HepG2 (cell line): ENCODE measurements around the gene ARHGAP26. TPM values are rescaled to one million over a fixed set of nuclear protein-coding genes. Genes with fewer than 3 reads are reported as not detected.

Source experiments
- ATAC-seq: fragments of 200-7000 bp; cut with Tn5 transposase; 3 replicates; pipeline ENCODE4 v1.9.1; 2020; ENCODE audit warnings: mild to moderate bottlenecking, moderate library complexity
- BruUV-seq: library from RNA; stranded (reverse); fragments of 400-500 nt; replicated peaks from 2 replicates; lab custom pipeline; 2021; lab: Mats Ljungman, UMichigan
- CTCF ChIA-PET: fragments of 300-600 bp; formaldehyde crosslinking; extraction: SDS; loops from one replicate; lab custom pipeline; 2021; ENCODE audit warnings: low total read pairs, inconsistent platforms, low intra/inter-chr PET ratio; lab: Yijun Ruan, JAX
- POLR2A ChIA-PET: fragments of 350-600 bp; sonication (Branson Sonifier 250); formaldehyde crosslinking; loops from one replicate; lab custom pipeline; 2020; ENCODE audit warnings: antibody characterized with exemption, inconsistent platforms; lab: Yijun Ruan, JAX
- DNase-seq: peaks from one replicate; pipeline ENCODE4 v3.0.0-alpha.2; 2015; ENCODE audit warnings: low spot score
- FAIRE-seq: peaks from 3 replicates; lab custom pipeline; 2011; peaks lifted over from hg19 to GRCh38; lab: Jason Lieb, UNC
- H2AFZ ChIP-seq: one replicate; pipeline ENCODE4 v1.6.1; 2011; ENCODE audit warnings: low read length, inconsistent platforms
- H3K27ac ChIP-seq: fragments of 300-600 bp; 3 replicates; pipeline ENCODE4 v1.8.0; 2011; ENCODE audit warnings: mixed run types, mild to moderate bottlenecking, mixed read lengths, low read length, inconsistent platforms; ENCODE audit not compliant: insufficient read depth; ENCODE audit errors: extremely low read length
- H3K27me3 ChIP-seq, 2 experiments: fragments of 200-600 bp in 1 of 2; 2 replicates in 1 of 2; 3 replicates in 1 of 2; pipeline versions ENCODE4 v1.6.0 to v1.8.0; 2011; ENCODE audit warnings: low read length in 2 of 2, mild to moderate bottlenecking in 2 of 2, moderate library complexity in 2 of 2, inconsistent platforms in 1 of 2; ENCODE audit not compliant: insufficient read depth in 2 of 2, control insufficient read depth in 1 of 2
- H3K36me3 ChIP-seq, 2 experiments: fragments of 200-600 bp in 1 of 2; replicated peaks in 1 of 2; 2 replicates in 1 of 2; 3 replicates in 1 of 2; pipeline versions ENCODE4 v1.5.1 to v1.8.0; 2011; ENCODE audit warnings: low read length in 2 of 2, inconsistent platforms in 1 of 2; ENCODE audit not compliant: insufficient read depth in 2 of 2, control insufficient read depth in 1 of 2
- H3K4me1 ChIP-seq: 2 replicates; pipeline ENCODE4 v1.5.1; 2012; ENCODE audit warnings: low read length, inconsistent platforms; ENCODE audit not compliant: insufficient read depth
- H3K4me2 ChIP-seq: 2 replicates; pipeline ENCODE4 v1.6.0; 2011; ENCODE audit warnings: low read depth, low read length, inconsistent platforms
- H3K4me3 ChIP-seq, 3 experiments: fragments of 200-600 bp in 1 of 3; sonication (generic), shearing (Covaris generic) in 1 of 3; replicated peaks in 1 of 3; 2 replicates each; pipeline ENCODE4 v1.5.1; 2011 to 2016; ENCODE audit warnings: low read length in 3 of 3, inconsistent platforms in 2 of 3, low read depth in 2 of 3, mild to moderate bottlenecking in 2 of 3, control low read depth in 1 of 3, mixed read lengths in 1 of 3; ENCODE audit not compliant: insufficient read depth in 1 of 3
- H3K79me2 ChIP-seq: one replicate; pipeline ENCODE4 v1.6.1; 2011; ENCODE audit warnings: low read length, inconsistent platforms; ENCODE audit not compliant: insufficient read depth
- H3K9ac ChIP-seq: 2 replicates; pipeline ENCODE4 v1.6.0; 2011; ENCODE audit warnings: mild to moderate bottlenecking, low read depth, low read length, inconsistent platforms; ENCODE audit not compliant: insufficient read depth
- H3K9me3 ChIP-seq: 2 replicates; pipeline ENCODE4 v1.5.1; 2012; ENCODE audit warnings: mild to moderate bottlenecking, low read length
- H4K20me1 ChIP-seq: 2 replicates; pipeline ENCODE4 v1.6.0; 2011; ENCODE audit warnings: inconsistent platforms, mild to moderate bottlenecking, low read length, moderate library complexity; ENCODE audit not compliant: insufficient read depth
- ARNTL ChIP-seq: sonication (generic); formaldehyde crosslinking; IDR thresholded peaks from 2 replicates; pipeline ENCODE4 v1.4.0; 2020; ENCODE audit warnings: mild to moderate bottlenecking, missing genetic modification reagents
- BATF2 ChIP-seq: sonication (generic); formaldehyde crosslinking; IDR thresholded peaks from 2 replicates; pipeline ENCODE4 v1.8.0; 2022; ENCODE audit warnings: mild to moderate bottlenecking, missing genetic modification reagents, moderate library complexity
- KMT2A ChIP-seq: sonication (generic); formaldehyde crosslinking; IDR thresholded peaks from 2 replicates; pipeline ENCODE4 v1.4.0; 2020; ENCODE audit warnings: missing genetic modification reagents
- NCOA1 ChIP-seq: sonication (generic); formaldehyde crosslinking; IDR thresholded peaks from 2 replicates; pipeline ENCODE4 v1.9.0; 2021; ENCODE audit warnings: missing genetic modification reagents
- RAD51 ChIP-seq: fragments of 450-650 bp; IDR thresholded peaks from 2 replicates; pipeline ENCODE4 v1.6.1; 2016; ENCODE audit warnings: borderline replicate concordance
- SSRP1 ChIP-seq: IDR thresholded peaks from 2 replicates; pipeline ENCODE4 v1.6.1; 2016; ENCODE audit warnings: control low read depth
- TMF1 ChIP-seq: sonication (generic); formaldehyde crosslinking; IDR thresholded peaks from 2 replicates; pipeline ENCODE4 v1.8.1; 2022; ENCODE audit warnings: low read depth, missing genetic modification reagents
- ZNF547 ChIP-seq: sonication (generic); formaldehyde crosslinking; IDR thresholded peaks from 2 replicates; pipeline ENCODE4 v1.5.1; 2020; ENCODE audit warnings: mild to moderate bottlenecking, missing genetic modification reagents
- ZNF589 ChIP-seq: sonication (generic); formaldehyde crosslinking; conservative IDR thresholded peaks from 2 replicates; pipeline ENCODE4 v1.8.0; 2022; ENCODE audit warnings: mild to moderate bottlenecking, moderate library complexity, missing genetic modification reagents
- WGBS: methylation state at CpG from one replicate; pipeline ENCODE4 v1.1.6; 2017; ENCODE audit warnings: low lambda C conversion rate; 5-methylcytosine and 5-hydroxymethylcytosine counted together
- in situ Hi-C: cut with HindIII; loops from 2 replicates; pipeline ENCODE4 v1.10.0; 2017; ENCODE audit warnings: low pct_unique_long_range_greater_than_20kb; ENCODE audit not compliant: extremely low pct_ligation_motif_present
- intact Hi-C: fragments of 100-400 bp; cut with micrococcal nuclease; formaldehyde crosslinking; loops from one replicate; pipeline ENCODE4 v1.10.0; 2022; ENCODE audit not compliant: unreplicated experiment
- polyA plus RNA-seq, 8 experiments: library from polyadenylated mRNA; depleted of rRNA in 3 of 8; stranded (reverse) in 7 of 8; unstranded in 1 of 8; fragments of >200 nt; fragmentation: Illumina TruSeq in 4 of 8; extraction: Trizol in 4 of 8; gene quantifications; 2 replicates each; pipeline versions ENCODE4 v1.2.1 to v1.2.3, GENCODE V29; 2011 to 2016; ENCODE audit warnings: low read depth in 4 of 8, missing spikeins in 1 of 8, mixed read lengths in 1 of 8; ENCODE audit not compliant: insufficient read depth in 1 of 8
- total RNA-seq, 5 experiments: library from RNA; depleted of rRNA; stranded (reverse); fragments of >200 nt; fragmentation: Illumina TruSeq; extraction: Trizol; gene quantifications; 2 replicates each; pipeline ENCODE4 v1.2.3, GENCODE V29; 2016; ENCODE audit warnings: low read depth in 1 of 5
- TF ChIP-seq, protein P1 (sequence below): sonication (generic); formaldehyde crosslinking; IDR thresholded peaks from 2 replicates; pipeline ENCODE4 v1.5.0; 2020; ENCODE audit warnings: missing genetic modification reagents
- TF ChIP-seq, protein P2 (sequence below): IDR thresholded peaks from 2 replicates; pipeline ENCODE4 v1.6.1; 2018; ENCODE audit warnings: missing genetic modification reagents
- TF ChIP-seq, protein P3 (sequence below): sonication (generic); formaldehyde crosslinking; conservative IDR thresholded peaks from 2 replicates; pipeline ENCODE4 v1.4.0; 2020; ENCODE audit warnings: missing genetic modification reagents

ARHGAP26 gene
- total and polyA plus RNA-seq, 2 of the 13 experiments (the other 11 are each of a cell fraction or from before 2014, with no cell fraction given): 9.6 to 18.2 TPM

GRCh38 chr5:143206196-143207053 is 436.2 kb downstream of the ARHGAP26 start:
- H2AFZ ChIP-seq: no peak overlapping the region
- 96% methylated on average over 17 of the region's 19 CpGs for WGBS
- no peaks in the 10 kb centered on the region for H3K27me3 ChIP-seq
- no peaks in the 10 kb centered on the region for H3K79me2 ChIP-seq
- no TSS peak for BruUV-seq
- no peak overlapping the region for H3K4me3 ChIP-seq
- H3K27ac ChIP-seq: no peak overlapping the region
- H3K4me2 ChIP-seq: no peak overlapping the region
- DNase-seq (no peak), ATAC-seq (no peak), FAIRE-seq (no peak)
- H4K20me1 ChIP-seq: no peaks in the 10 kb centered on the region
- TF ChIP-seq KMT2A (CRISPR knock-in tag) (no peak), RAD51 (no peak), NCOA1 (CRISPR knock-in tag) (no peak), TMF1 (no peak), SSRP1 (CRISPR knock-in tag) (no peak), ZNF589 (CRISPR knock-in tag) (no peak), BATF2 (CRISPR knock-in tag) (no peak), ARNTL (CRISPR knock-in tag) (no peak), ZNF547 (CRISPR knock-in tag) (no peak)
- TF ChIP-seq, protein P1, sequence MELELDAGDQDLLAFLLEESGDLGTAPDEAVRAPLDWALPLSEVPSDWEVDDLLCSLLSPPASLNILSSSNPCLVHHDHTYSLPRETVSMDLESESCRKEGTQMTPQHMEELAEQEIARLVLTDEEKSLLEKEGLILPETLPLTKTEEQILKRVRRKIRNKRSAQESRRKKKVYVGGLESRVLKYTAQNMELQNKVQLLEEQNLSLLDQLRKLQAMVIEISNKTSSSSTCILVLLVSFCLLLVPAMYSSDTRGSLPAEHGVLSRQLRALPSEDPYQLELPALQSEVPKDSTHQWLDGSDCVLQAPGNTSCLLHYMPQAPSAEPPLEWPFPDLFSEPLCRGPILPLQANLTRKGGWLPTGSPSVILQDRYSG (CRISPR knock-in tag): no peak
- TF ChIP-seq, protein P2, sequence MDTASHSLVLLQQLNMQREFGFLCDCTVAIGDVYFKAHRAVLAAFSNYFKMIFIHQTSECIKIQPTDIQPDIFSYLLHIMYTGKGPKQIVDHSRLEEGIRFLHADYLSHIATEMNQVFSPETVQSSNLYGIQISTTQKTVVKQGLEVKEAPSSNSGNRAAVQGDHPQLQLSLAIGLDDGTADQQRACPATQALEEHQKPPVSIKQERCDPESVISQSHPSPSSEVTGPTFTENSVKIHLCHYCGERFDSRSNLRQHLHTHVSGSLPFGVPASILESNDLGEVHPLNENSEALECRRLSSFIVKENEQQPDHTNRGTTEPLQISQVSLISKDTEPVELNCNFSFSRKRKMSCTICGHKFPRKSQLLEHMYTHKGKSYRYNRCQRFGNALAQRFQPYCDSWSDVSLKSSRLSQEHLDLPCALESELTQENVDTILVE (CRISPR knock-in tag): no peak
- TF ChIP-seq, protein P3, sequence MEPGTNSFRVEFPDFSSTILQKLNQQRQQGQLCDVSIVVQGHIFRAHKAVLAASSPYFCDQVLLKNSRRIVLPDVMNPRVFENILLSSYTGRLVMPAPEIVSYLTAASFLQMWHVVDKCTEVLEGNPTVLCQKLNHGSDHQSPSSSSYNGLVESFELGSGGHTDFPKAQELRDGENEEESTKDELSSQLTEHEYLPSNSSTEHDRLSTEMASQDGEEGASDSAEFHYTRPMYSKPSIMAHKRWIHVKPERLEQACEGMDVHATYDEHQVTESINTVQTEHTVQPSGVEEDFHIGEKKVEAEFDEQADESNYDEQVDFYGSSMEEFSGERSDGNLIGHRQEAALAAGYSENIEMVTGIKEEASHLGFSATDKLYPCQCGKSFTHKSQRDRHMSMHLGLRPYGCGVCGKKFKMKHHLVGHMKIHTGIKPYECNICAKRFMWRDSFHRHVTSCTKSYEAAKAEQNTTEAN (CRISPR knock-in tag): no peak
- H3K4me1 ChIP-seq: peaks cover 17% of the 10 kb centered on the region
- H3K36me3 ChIP-seq: peaks cover 3 to 6% of the 10 kb centered on the region in 2 experiments; a peak in 3 of 5 replicates
- H3K9ac ChIP-seq: no peak overlapping the region
- intact Hi-C loops: no loop called here
- CTCF ChIA-PET: no interaction called here
- no peaks in the 10 kb centered on the region for H3K9me3 ChIP-seq
- POLR2A ChIA-PET: no interaction called here
- in situ Hi-C loops: no loop called here
